ENCODE measurements around the gene ATP8B4.
"Not testable (repeated sequence)": the region's sequence is repeated elsewhere in the genome, so short reads cannot be mapped to it uniquely, and the experiment has no call there.

ATP8B4 gene

GRCh38 chr15:50009634-50010033 lies 109.4 kb downstream of the ATP8B4 start:
- no peak for DNase-seq

- DNase-seq, result peak in 12 of 14 donors; percentile 23 to 85 (median 68)
These were observed 115.2 kb downstream of the ATP8B4 start for GRCh38 chr15:50003786-50004334.

GRCh38 chr15:49991587-49991986 lies 127.4 kb downstream of the ATP8B4 start:
- no peak for DNase-seq

GRCh38 chr15:49990835-49991545 lies 128.0 kb downstream of the ATP8B4 start:
- no peak for DNase-seq

GRCh38 chr15:49989498-49989897 lies 129.5 kb downstream of the ATP8B4 start:
- peak in 1 of 14 donors; percentile 3 for DNase-seq

- DNase-seq, result no peak
These were observed 130.3 kb downstream of the ATP8B4 start for GRCh38 chr15:49988766-49989165.

GRCh38 chr15:49987896-49988295 lies 131.1 kb downstream of the ATP8B4 start:
- no peak for DNase-seq

GRCh38 chr15:49987198-49987785 lies 131.7 kb downstream of the ATP8B4 start:
- DNase-seq, result peak in 1 of 14 donors; percentile 4

GRCh38 chr15:49986326-49986725 lies 132.7 kb downstream of the ATP8B4 start:
- no peak for DNase-seq

GRCh38 chr15:49985463-49985862 lies 133.6 kb downstream of the ATP8B4 start:
- DNase-seq, result no peak

- DNase-seq, result no peak
These were observed 134.6 kb downstream of the ATP8B4 start for GRCh38 chr15:49984436-49984835.

GRCh38 chr15:49982584-49982983 lies 136.4 kb downstream of the ATP8B4 start:
- DNase-seq, result no peak

- no peak for DNase-seq
These were observed 139.2 kb downstream of the ATP8B4 start for GRCh38 chr15:49979705-49980382.

GRCh38 chr15:49978121-49978520 lies 140.9 kb downstream of the ATP8B4 start:
- no peak for DNase-seq

GRCh38 chr15:49977306-49977705 lies 141.7 kb downstream of the ATP8B4 start:
- no peak for DNase-seq

- DNase-seq, result no peak
These were observed 154.5 kb downstream of the ATP8B4 start for GRCh38 chr15:49964551-49964950.

- DNase-seq, result no peak
These were observed 155.0 kb downstream of the ATP8B4 start for GRCh38 chr15:49964061-49964460.

GRCh38 chr15:49963033-49963772 lies 155.8 kb downstream of the ATP8B4 start:
- DNase-seq, result not testable (repeated sequence)

- no peak for DNase-seq
These were observed 156.9 kb downstream of the ATP8B4 start for GRCh38 chr15:49962044-49962602.

GRCh38 chr15:49953421-49953820 lies 165.6 kb downstream of the ATP8B4 start:
- DNase-seq, result no peak

GRCh38 chr15:49946681-49947080 lies 172.4 kb downstream of the ATP8B4 start:
- DNase-seq, result no peak

- no peak for DNase-seq
These were observed 184.5 kb downstream of the ATP8B4 start for GRCh38 chr15:49934487-49934886.
